HL-60 (cell line): ENCODE measurements around the gene MOCS1.

ENCODE experiments used
- DNase-seq, 2 experiments: peaks; one replicate each; pipeline ENCODE4 v3.0.0-alpha.2; 2010 to 2020; ENCODE audit warnings: low read depth in 1 of 2, low spot score in 1 of 2
- H3K27ac ChIP-seq: fragments of 250-450 bp; sonication (Bioruptor Pico); replicated peaks from 2 replicates; pipeline ENCODE4 v1.5.1; 2020; ENCODE audit warnings: mild to moderate bottlenecking, moderate library complexity
- H3K27me3 ChIP-seq: fragments of 250-450 bp; sonication (Bioruptor Pico); 2 replicates; pipeline ENCODE4 v1.5.1; 2021; ENCODE audit warnings: mild to moderate bottlenecking, moderate library complexity; ENCODE audit not compliant: insufficient read depth, poor library complexity, severe bottlenecking
- H3K4me3 ChIP-seq: replicated peaks from 2 replicates; pipeline ENCODE4 v1.5.1; 2011; ENCODE audit warnings: mild to moderate bottlenecking, control low read depth, low read length; ENCODE audit not compliant: insufficient read depth
- CTCF ChIP-seq: IDR thresholded peaks from one replicate; pipeline ENCODE4 v1.5.1; 2011; ENCODE audit warnings: low read length, control low read depth, inconsistent platforms; ENCODE audit not compliant: insufficient read depth
- GABPA ChIP-seq: IDR thresholded peaks from 2 replicates; pipeline ENCODE4 v1.6.1; 2012; ENCODE audit warnings: low read depth
- POLR2AphosphoS5 ChIP-seq: IDR thresholded peaks from 2 replicates; pipeline ENCODE4 v1.6.1; 2012; ENCODE audit warnings: low read depth
- REST ChIP-seq: IDR thresholded peaks from 2 replicates; pipeline ENCODE4 v1.6.1; 2012; ENCODE audit warnings: low read depth; ENCODE audit not compliant: insufficient replicate concordance
- SPI1 ChIP-seq: IDR thresholded peaks from 2 replicates; pipeline ENCODE4 v1.6.1; 2012; ENCODE audit warnings: low read depth, mild to moderate bottlenecking, borderline replicate concordance

MOCS1 gene

GRCh38 chr6:39901670-39902069 is 32.6 kb downstream of the MOCS1 start:
- Histone ChIP-seq H3K27ac (no peak overlapping the region), H3K27me3 (no peaks in the 10 kb centered on the region), H3K4me3 (no peak overlapping the region)
- DNase-seq = no peak
- no peak for TF ChIP-seq REST
- no peak for TF ChIP-seq POLR2AphosphoS5
- TF ChIP-seq GABPA = no peak
- TF ChIP-seq SPI1 = no peak
- no peak for TF ChIP-seq CTCF

GRCh38 chr6:39901116-39901655 is 33.1 kb downstream of the MOCS1 start:
- no peaks in the 10 kb centered on the region for H3K27me3 ChIP-seq
- no peak overlapping the region for H3K4me3 ChIP-seq
- no peak overlapping the region for H3K27ac ChIP-seq
- DNase-seq = no peak
- TF ChIP-seq GABPA (no peak), CTCF (no peak), REST (no peak), SPI1 (no peak), POLR2AphosphoS5 (no peak)

- no peak overlapping the region for H3K4me3 ChIP-seq
- H3K27ac ChIP-seq = no peak overlapping the region
- DNase-seq = no peak
- H3K27me3 ChIP-seq = no peaks in the 10 kb centered on the region
- TF ChIP-seq GABPA = no peak
- TF ChIP-seq CTCF = no peak
Observed at GRCh38 chr6:39899554-39900295, 34.5 kb downstream of the MOCS1 start.
